H1 (cell line): Measurements from ENCODE around the gene CBARP. TPM values are rescaled to one million over a fixed set of nuclear protein-coding genes. Genes with fewer than 3 reads are reported as not detected.

ENCODE experiments used
- BACH1 ChIP-seq: IDR thresholded peaks from 2 replicates; pipeline ENCODE4 v1.6.1; 2012; ENCODE audit warnings: low read length, improper control_type of control experiment
- BRCA1 ChIP-seq: IDR thresholded peaks from 2 replicates; pipeline ENCODE4 v1.6.1; 2012; ENCODE audit warnings: low read depth, low read length, improper control_type of control experiment
- CBX5 ChIP-seq: fragments of 300-800, 300-1000 bp; sonication (generic); IDR thresholded peaks from 2 replicates; pipeline ENCODE4 v1.7.1; 2016; ENCODE audit warnings: antibody characterized with exemption, low read length, low read depth
- CEBPB ChIP-seq: IDR thresholded peaks from 2 replicates; pipeline ENCODE4 v1.6.1; 2012; ENCODE audit warnings: low read depth, low read length
- CHD2 ChIP-seq: IDR thresholded peaks from 2 replicates; pipeline ENCODE4 v1.6.1; 2012; ENCODE audit warnings: low read length, improper control_type of control experiment
- CREB1 ChIP-seq: IDR thresholded peaks from 2 replicates; pipeline ENCODE4 v1.6.1; 2012; ENCODE audit warnings: inconsistent platforms
- EZH2 ChIP-seq: fragments of 200-600 bp; sonication (generic); IDR thresholded peaks from 2 replicates; pipeline ENCODE4 v1.7.1; 2012; ENCODE audit warnings: low read depth, mild to moderate bottlenecking, moderate library complexity, low read length, inconsistent platforms; ENCODE audit not compliant: severe bottlenecking
- FOSL1 ChIP-seq: IDR thresholded peaks from 2 replicates; pipeline ENCODE4 v1.6.1; 2011; ENCODE audit warnings: mild to moderate bottlenecking, low read depth, low read length, moderate library complexity; ENCODE audit not compliant: insufficient read depth
- HDAC6 ChIP-seq: IDR thresholded peaks from one replicate; pipeline ENCODE4 v1.7.1; 2012; ENCODE audit warnings: low read depth, mild to moderate bottlenecking, inconsistent platforms, low read length, moderate library complexity
- KDM1A ChIP-seq: fragments of 200-600, 300-600 bp; sonication (generic); IDR thresholded peaks from 2 replicates; pipeline ENCODE4 v1.7.1; 2016; ENCODE audit warnings: mild to moderate bottlenecking, low read length, borderline replicate concordance
- KDM4A ChIP-seq: IDR thresholded peaks from one replicate; pipeline ENCODE4 v1.7.1; 2012; ENCODE audit warnings: low read depth, mild to moderate bottlenecking, moderate library complexity, low read length, inconsistent platforms; ENCODE audit not compliant: severe bottlenecking
- MAFK ChIP-seq: IDR thresholded peaks from 2 replicates; pipeline ENCODE4 v1.6.1; 2012; ENCODE audit warnings: low read depth, mild to moderate bottlenecking, improper control_type of control experiment, low read length
- PHF8 ChIP-seq: fragments of 200-600 bp; sonication (generic); conservative IDR thresholded peaks from 2 replicates; pipeline ENCODE4 v1.7.1; 2012; ENCODE audit warnings: low read depth, mild to moderate bottlenecking, inconsistent platforms, low read length, moderate library complexity
- POLR2AphosphoS5 ChIP-seq: IDR thresholded peaks from 2 replicates; pipeline ENCODE4 v1.6.1; 2011; ENCODE audit warnings: low read depth, low read length
- RNF2 ChIP-seq: fragments of 200-900, 300-1000 bp; sonication (generic); IDR thresholded peaks from 2 replicates; pipeline ENCODE4 v1.7.1; 2016; ENCODE audit warnings: borderline replicate concordance, low read depth, mild to moderate bottlenecking, antibody characterized with exemption, low read length; ENCODE audit not compliant: poor library complexity, severe bottlenecking; ENCODE audit errors: missing control alignments
- RXRA ChIP-seq: IDR thresholded peaks from 2 replicates; pipeline ENCODE4 v1.6.1; 2011; ENCODE audit warnings: low read depth, mild to moderate bottlenecking, low read length, moderate library complexity; ENCODE audit not compliant: insufficient read depth
- SAP30 ChIP-seq: fragments of 300-600 bp; sonication (generic); IDR thresholded peaks from 2 replicates; pipeline ENCODE4 v1.7.1; 2012; ENCODE audit warnings: low read length, moderate library complexity, mild to moderate bottlenecking, inconsistent platforms; ENCODE audit not compliant: insufficient read depth, insufficient replicate concordance
- SIX5 ChIP-seq: IDR thresholded peaks from 2 replicates; pipeline ENCODE4 v1.6.1; 2011; ENCODE audit warnings: mild to moderate bottlenecking, low read depth, low read length
- SP1 ChIP-seq: IDR thresholded peaks from 2 replicates; pipeline ENCODE4 v1.6.1; 2011; ENCODE audit warnings: low read depth, low read length
- SP2 ChIP-seq: IDR thresholded peaks from 2 replicates; pipeline ENCODE4 v1.6.1; 2012; ENCODE audit warnings: mild to moderate bottlenecking, low read length, inconsistent platforms
- SP4 ChIP-seq: IDR thresholded peaks from 2 replicates; pipeline ENCODE4 v1.6.1; 2012; ENCODE audit warnings: low read length, inconsistent platforms
- SRF ChIP-seq: IDR thresholded peaks from 2 replicates; pipeline ENCODE4 v1.6.1; 2011; ENCODE audit warnings: mild to moderate bottlenecking, low read depth, low read length, moderate library complexity
- SUZ12 ChIP-seq: fragments of 200-600 bp; sonication (generic); IDR thresholded peaks from 2 replicates; pipeline ENCODE4 v1.6.1; 2012; ENCODE audit warnings: mild to moderate bottlenecking, inconsistent platforms, low read length, moderate library complexity, mixed read lengths
- TAF7 ChIP-seq: optimal IDR thresholded peaks from 2 replicates; pipeline ENCODE3; 2011; ENCODE audit warnings: low read depth, mild to moderate bottlenecking, inconsistent platforms, low read length, moderate library complexity, borderline replicate concordance
- TCF12 ChIP-seq: IDR thresholded peaks from 2 replicates; pipeline ENCODE4 v1.6.1; 2011; ENCODE audit warnings: low read depth, mild to moderate bottlenecking, low read length
- TEAD4 ChIP-seq: IDR thresholded peaks from 2 replicates; pipeline ENCODE4 v1.6.1; 2012; ENCODE audit warnings: low read depth, low read length, inconsistent platforms, mixed read lengths
- polyA plus RNA-seq, 7 experiments: library from polyadenylated mRNA; depleted of rRNA in 3 of 7; stranded (reverse) in 5 of 7; unstranded in 2 of 7; fragments of >200 nt in 5 of 7; fragments of 200-250 nt in 2 of 7; gene quantifications; 1 replicate in 5 of 7; 2 replicates in 1 of 7; 4 replicates in 1 of 7; pipeline versions ENCODE4 v1.2.1 to v1.2.3, GENCODE V29; 2011 to 2013; ENCODE audit warnings: missing spikeins in 2 of 7, mixed read lengths in 2 of 7
- total RNA-seq: library from RNA; stranded (reverse); fragmentation: NEBNext Ultra II Directional; extraction: Animal tissue kit (Norgen Biotek cat#: 25700); gene quantifications from 2 replicates; pipeline ENCODE4 v1.2.1, GENCODE V29; 2021

Gene CBARP
- total and polyA plus RNA-seq, 2 of the 8 experiments (the other 6 are each of a cell fraction or from before 2014, with no cell fraction given) = 4.9 to 14.7 TPM

DNA sequence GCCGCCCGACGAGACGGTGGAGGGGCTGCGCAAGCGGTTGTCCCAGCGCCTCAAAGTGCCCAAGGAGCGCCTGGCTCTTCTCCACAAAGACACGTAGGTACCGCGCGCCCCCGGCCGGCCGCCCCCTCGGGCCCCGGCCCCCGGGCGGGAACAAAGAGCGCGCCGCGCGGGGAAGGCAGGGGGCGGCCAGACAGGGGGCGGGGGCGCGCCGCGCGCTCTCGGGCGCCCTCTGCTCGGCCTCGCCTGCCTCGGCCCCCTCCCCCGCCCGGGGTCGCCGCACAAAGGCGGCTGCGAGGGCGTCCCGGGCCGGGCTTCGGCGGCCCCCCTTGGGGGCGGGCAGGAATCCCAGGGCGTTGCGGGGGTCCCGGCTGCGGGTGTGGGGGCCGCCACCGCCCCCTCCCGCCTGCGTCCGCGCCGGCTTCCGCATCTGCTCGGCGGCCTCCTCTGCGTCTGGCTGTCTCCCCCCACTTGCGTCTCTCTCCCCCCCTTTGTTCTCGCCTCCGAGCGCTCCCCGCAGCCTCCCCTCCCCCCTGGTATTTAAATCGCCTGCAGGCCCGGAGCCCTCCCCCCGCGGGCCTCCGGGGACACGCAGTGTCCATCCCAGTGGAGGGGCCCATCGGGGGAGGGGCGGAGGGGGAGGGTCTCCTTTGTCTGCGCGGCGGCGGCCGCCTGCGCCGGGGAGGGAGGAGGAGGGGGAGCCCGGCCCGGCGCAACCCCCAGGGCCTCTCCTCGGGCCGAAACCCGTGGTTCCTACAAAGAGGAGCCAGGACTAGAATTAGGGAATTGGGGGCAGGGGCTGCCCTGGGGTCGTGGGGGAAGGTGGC lies 12.8 kb upstream of the CBARP start (continued):
- TF ChIP-seq TEAD4 (peak; percentile 63; the same call in 1 of the 2 replicates), CHD2 (no peak), KDM4A (peak; percentile 7), SAP30 (no peak), KDM1A (peak; percentile 68; the same call in 1 of the 2 replicates), SUZ12 (no peak), BACH1 (0 out of 2 replicates have a peak, but pooled peaks have one; percentile 6), BRCA1 (no peak), MAFK (no peak), RXRA (no peak), SIX5 (no peak), CEBPB (no peak), TAF7 (peak; percentile 46), SP2 (no peak), RNF2 (no peak), POLR2AphosphoS5 (peak; percentile 56; the same call in 1 of the 2 replicates), SP4 (no peak), CBX5 (no peak), HDAC6 (no peak), SRF (no peak), PHF8 (peak; percentile 59), SP1 (no peak; the same call in 1 of the 2 replicates), CREB1 (no peak), FOSL1 (no peak), EZH2 (no peak), TCF12 (no peak)
